T-helper 9 cell (primary cell): ENCODE data around the gene PRSS35.
"Not testable (repeated sequence)": the region's sequence is repeated elsewhere in the genome, so short reads cannot be mapped to it uniquely, and the experiment has no call there.

Experiments
- DNase-seq: peaks from one replicate; pipeline ENCODE4 v3.0.0-alpha.2; 2020

The PRSS35 gene

GRCh38 chr6:83518816-83519480, 6.6 kb downstream of the PRSS35 start:
- DNase-seq, result no peak

- DNase-seq, result peak; percentile 46
Observed at GRCh38 chr6:83536034-83536646, 23.8 kb downstream of the PRSS35 start.

GRCh38 chr6:83536647-83537589, 24.6 kb downstream of the PRSS35 start:
- no peak for DNase-seq

GRCh38 chr6:83539678-83540077, 27.3 kb downstream of the PRSS35 start:
- DNase-seq, result no peak

- DNase-seq, result no peak
Observed at GRCh38 chr6:83546636-83547035, 34.3 kb downstream of the PRSS35 start.

- DNase-seq, result not testable (repeated sequence)
Observed at GRCh38 chr6:83550482-83550881, 38.1 kb downstream of the PRSS35 start.

- not testable (repeated sequence) for DNase-seq
Observed at GRCh38 chr6:83551748-83552147, 39.4 kb downstream of the PRSS35 start.

GRCh38 chr6:83556871-83557270, 44.5 kb downstream of the PRSS35 start:
- DNase-seq, result no peak

- DNase-seq, result no peak
Observed at GRCh38 chr6:83558975-83559374, 46.6 kb downstream of the PRSS35 start.

- DNase-seq, result not testable (repeated sequence)
Observed at GRCh38 chr6:83571663-83572185, 59.4 kb downstream of the PRSS35 start.

GRCh38 chr6:83574783-83575182, 62.4 kb downstream of the PRSS35 start:
- no peak for DNase-seq
